HG03066 (cell line): ENCODE measurements around the gene RLN3.
"Not testable (repeated sequence)": the region's sequence is repeated elsewhere in the genome, so short reads cannot be mapped to it uniquely, and the experiment has no call there.

Experiments used
- ATAC-seq: cut with Tn5 transposase; IDR thresholded peaks from one replicate; pipeline ENCODE4 v1.9.1; 2021; ENCODE audit warnings: low read depth; ENCODE audit not compliant: unreplicated experiment

Gene RLN3

GRCh38 chr19:14019100-14019499 is 8.8 kb upstream of the RLN3 start:
- no peak for ATAC-seq

GRCh38 chr19:14019739-14020138 is 8.2 kb upstream of the RLN3 start:
- not testable (repeated sequence) for ATAC-seq

- ATAC-seq, result no peak
These were observed 6.5 kb upstream of the RLN3 start for GRCh38 chr19:14021474-14021873.

- no peak for ATAC-seq
These were observed 5.5 kb upstream of the RLN3 start for GRCh38 chr19:14022469-14022868.

GRCh38 chr19:14023404-14024235 is 4.3 kb upstream of the RLN3 start:
- no peak for ATAC-seq

- ATAC-seq, result not testable (repeated sequence)
These were observed 1.2 kb upstream of the RLN3 start for GRCh38 chr19:14026652-14027192.

GRCh38 chr19:14028901-14029300 is 953 bp downstream of the RLN3 start:
- no peak for ATAC-seq

- ATAC-seq, result peak; percentile 25
These were observed 3.2 kb downstream of the RLN3 start for GRCh38 chr19:14030997-14031718.

GRCh38 chr19:14031719-14032480 is 4.0 kb downstream of the RLN3 start, which contains the start of gene IL27RA:
Gene IL27RA (plus strand): TSS chr19:14031762. CDS start chr19:14031873, 111 bp downstream.
- ATAC-seq, result peak; percentile 59

- no peak for ATAC-seq
These were observed 6.0 kb downstream of the RLN3 start for GRCh38 chr19:14033946-14034345.

- ATAC-seq, result not testable (repeated sequence)
These were observed 7.2 kb downstream of the RLN3 start for GRCh38 chr19:14035159-14035558.

- ATAC-seq, result no peak
These were observed 7.8 kb downstream of the RLN3 start for GRCh38 chr19:14035706-14036105.

GRCh38 chr19:14039181-14039580 is 11.2 kb downstream of the RLN3 start:
- no peak for ATAC-seq

GRCh38 chr19:14042659-14043608 is 15.0 kb downstream of the RLN3 start:
- ATAC-seq, result not testable (repeated sequence)

GRCh38 chr19:14047866-14048265 is 19.9 kb downstream of the RLN3 start:
- not testable (repeated sequence) for ATAC-seq

GRCh38 chr19:14048443-14049153 is 20.6 kb downstream of the RLN3 start:
- no peak for ATAC-seq

GRCh38 chr19:14050512-14050911 is 22.6 kb downstream of the RLN3 start:
- ATAC-seq, result no peak

- not testable (repeated sequence) for ATAC-seq
These were observed 23.0 kb downstream of the RLN3 start for GRCh38 chr19:14050961-14051360.

- no peak for ATAC-seq
These were observed 24.0 kb downstream of the RLN3 start for GRCh38 chr19:14051980-14052379.
